Measurements from ENCODE around the gene AAMDC.
"Not testable (repeated sequence)": the region's sequence is repeated elsewhere in the genome, so short reads cannot be mapped to it uniquely, and the experiment has no call there.

Gene AAMDC

GRCh38 chr11:77821349-77821851, 456 bp downstream of the AAMDC start:
- DNase-seq (ENCODE audit: low read depth in 2 of 2) = no peak

GRCh38 chr11:77822126-77822525, 1.2 kb downstream of the AAMDC start:
- DNase-seq (ENCODE audit: low read depth in 2 of 2) = not testable (repeated sequence)

GRCh38 chr11:77823775-77824174, 2.8 kb downstream of the AAMDC start:
- DNase-seq (ENCODE audit: low read depth in 2 of 2) = no peak

- DNase-seq (ENCODE audit: low read depth in 2 of 2) = no peak
Observed at GRCh38 chr11:77828926-77829325, 8.0 kb downstream of the AAMDC start.

GRCh38 chr11:77833302-77833701, 12.4 kb downstream of the AAMDC start:
- DNase-seq (ENCODE audit: low read depth in 2 of 2) = no peak

GRCh38 chr11:77842441-77843121, 21.6 kb downstream of the AAMDC start:
- no peak for DNase-seq (ENCODE audit: low read depth in 2 of 2)

- not testable (repeated sequence) for DNase-seq (ENCODE audit: low read depth in 2 of 2)
Observed at GRCh38 chr11:77843700-77844099, 22.8 kb downstream of the AAMDC start.

GRCh38 chr11:77851503-77851902, 30.6 kb downstream of the AAMDC start:
- no peak for DNase-seq (ENCODE audit: low read depth in 2 of 2)

- DNase-seq (ENCODE audit: low read depth in 2 of 2) = no peak
Observed at GRCh38 chr11:77854838-77855237, 33.9 kb downstream of the AAMDC start.

- not testable (repeated sequence) for DNase-seq (ENCODE audit: low read depth in 2 of 2)
Observed at GRCh38 chr11:77857906-77858457, 37.0 kb downstream of the AAMDC start.

GRCh38 chr11:77861444-77861843, 40.5 kb downstream of the AAMDC start:
- not testable (repeated sequence) for DNase-seq (ENCODE audit: low read depth in 2 of 2)

- DNase-seq (ENCODE audit: low read depth in 2 of 2) = no peak
Observed at GRCh38 chr11:77865805-77866204, 44.9 kb downstream of the AAMDC start.

GRCh38 chr11:77866336-77866735, 45.4 kb downstream of the AAMDC start:
- DNase-seq (ENCODE audit: low read depth in 2 of 2) = no peak

- DNase-seq (ENCODE audit: low read depth in 2 of 2) = no peak
Observed at GRCh38 chr11:77868744-77869143, 47.8 kb downstream of the AAMDC start.

- DNase-seq (ENCODE audit: low read depth in 2 of 2) = no peak
Observed at GRCh38 chr11:77871855-77872254, 50.9 kb downstream of the AAMDC start.

GRCh38 chr11:77873345-77873744, 52.4 kb downstream of the AAMDC start:
- no peak for DNase-seq (ENCODE audit: low read depth in 2 of 2)

- no peak for DNase-seq (ENCODE audit: low read depth in 2 of 2)
Observed at GRCh38 chr11:77874206-77874605, 53.3 kb downstream of the AAMDC start.

GRCh38 chr11:77876045-77876444, 55.1 kb downstream of the AAMDC start:
- no peak for DNase-seq (ENCODE audit: low read depth in 2 of 2)

GRCh38 chr11:77878247-77878646, 57.3 kb downstream of the AAMDC start:
- peak; percentile 64 to 68 for DNase-seq (ENCODE audit: low read depth in 2 of 2)

- DNase-seq (ENCODE audit: low read depth in 2 of 2) = peak in 1 of 2 experiments; percentile 28
Observed at GRCh38 chr11:77879218-77879617, 58.3 kb downstream of the AAMDC start.

- DNase-seq (ENCODE audit: low read depth in 2 of 2) = no peak
Observed at GRCh38 chr11:77882396-77882795, 61.5 kb downstream of the AAMDC start.

- DNase-seq (ENCODE audit: low read depth in 2 of 2) = no peak
Observed at GRCh38 chr11:77883775-77884174, 62.8 kb downstream of the AAMDC start.

GRCh38 chr11:77884186-77884828, 63.4 kb downstream of the AAMDC start:
- DNase-seq (ENCODE audit: low read depth in 2 of 2) = peak in 1 of 2 experiments; percentile 30

Measured in fibroblast of skin of left biceps (primary cell).